Kidney (tissue), 14 donors: ENCODE measurements around the gene NARS2. TPM values are rescaled to one million over a fixed set of nuclear protein-coding genes. Genes with fewer than 3 reads are reported as not detected.

Experiments
- DNase-seq, 5 donors: peaks; one replicate each; pipeline ENCODE4 v3.0.0-alpha.2; 2013 to 2020
- FAIRE-seq: peaks from 2 replicates; lab custom pipeline; 2012; peaks lifted over from hg19 to GRCh38; lab: Jason Lieb, UNC
- H3K27ac ChIP-seq, 2 donors: one replicate each; pipeline ENCODE4 v1.7.0; 2013; ENCODE audit warnings: low read depth in 2 of 2, low read length in 2 of 2, inconsistent platforms in 1 of 2
- H3K27me3 ChIP-seq: one replicate; pipeline ENCODE4 v1.7.1; 2013; ENCODE audit warnings: low read length, inconsistent platforms; ENCODE audit not compliant: control insufficient read depth, insufficient read depth
- H3K36me3 ChIP-seq, 3 donors: one replicate each; pipeline versions ENCODE4 v1.7.0 to v1.7.1; 2013; ENCODE audit warnings: low read length in 3 of 3, control low read depth in 1 of 3, inconsistent platforms in 1 of 3; ENCODE audit not compliant: insufficient read depth in 3 of 3, control insufficient read depth in 2 of 3
- H3K4me1 ChIP-seq, 3 donors: one replicate each; pipeline versions ENCODE4 v1.7.0 to v1.7.1; 2013; ENCODE audit warnings: low read length in 3 of 3, inconsistent platforms in 1 of 3, low read depth in 1 of 3; ENCODE audit not compliant: control insufficient read depth in 2 of 3, insufficient read depth in 2 of 3
- H3K4me3 ChIP-seq, 3 donors: one replicate each; pipeline versions ENCODE4 v1.7.0 to v1.8.1; 2013; ENCODE audit warnings: low read length in 3 of 3, control low read depth in 1 of 3, inconsistent platforms in 1 of 3
- H3K9ac ChIP-seq, 3 donors: one replicate each; pipeline versions ENCODE4 v1.7.0 to v1.7.1; 2013; ENCODE audit warnings: low read length in 3 of 3, control low read depth in 1 of 3, inconsistent platforms in 1 of 3
- H3K9me3 ChIP-seq, 3 donors: one replicate each; pipeline versions ENCODE4 v1.7.0 to v1.7.1; 2013; ENCODE audit warnings: low read length in 3 of 3, control low read depth in 1 of 3, inconsistent platforms in 1 of 3; ENCODE audit not compliant: control insufficient read depth in 2 of 3, insufficient read depth in 1 of 3
- intact Hi-C: fragments of 100-400 bp; cut with DNase I; formaldehyde crosslinking; loops from one replicate; pipeline ENCODE4 v1.11.1; 2022
- polyA plus RNA-seq: library from polyadenylated mRNA; stranded (reverse); fragments of 350-450 nt; fragmentation: Illumina TruSeq; extraction: RNeasy Lipid Tissue Mini Kit (QIAGEN cat#74804); gene quantifications from one replicate; pipeline ENCODE4 v1.2.3, GENCODE V29; 2014; ENCODE audit warnings: low read depth, low replicate concordance; ENCODE audit not compliant: insufficient read depth
- total RNA-seq: library from RNA; stranded (reverse); fragmentation: NEBNext Ultra II Directional; extraction: Animal tissue kit (Norgen Biotek cat#: 25700); gene quantifications from one replicate; pipeline ENCODE4 v1.2.1, GENCODE V29; 2021
- TF ChIP-seq, protein P1 (sequence below): IDR thresholded peaks from 3 replicates; pipeline ENCODE4 v1.5.1; 2012; ENCODE audit warnings: mild to moderate bottlenecking, moderate library complexity, borderline replicate concordance; ENCODE audit not compliant: insufficient read depth; ENCODE audit errors: extremely low read depth
- donor health status: control.
- donor health status: control.
- donor health status: control.
- donor health status: control.
- donor health status: control.
- donor health status: DM: yes; HTN: yes; CAD: no.
- donor health status: Normal renal cell carcinoma (clear cell type).

Gene NARS2
- total and polyA plus RNA-seq, 2 donors from 2014 or later = 13.0 to 13.2 TPM

- Histone ChIP-seq H3K9ac (no peak overlapping the region), H3K4me1 (no peaks in the 10 kb centered on the region), H3K36me3 (no peaks in the 10 kb centered on the region), H3K4me3 (no peak overlapping the region), H3K27me3 (no peaks in the 10 kb centered on the region), H3K9me3 (no peaks in the 10 kb centered on the region), H3K27ac (no peak overlapping the region)
- FAIRE-seq = no peak
- TF ChIP-seq, protein P1, sequence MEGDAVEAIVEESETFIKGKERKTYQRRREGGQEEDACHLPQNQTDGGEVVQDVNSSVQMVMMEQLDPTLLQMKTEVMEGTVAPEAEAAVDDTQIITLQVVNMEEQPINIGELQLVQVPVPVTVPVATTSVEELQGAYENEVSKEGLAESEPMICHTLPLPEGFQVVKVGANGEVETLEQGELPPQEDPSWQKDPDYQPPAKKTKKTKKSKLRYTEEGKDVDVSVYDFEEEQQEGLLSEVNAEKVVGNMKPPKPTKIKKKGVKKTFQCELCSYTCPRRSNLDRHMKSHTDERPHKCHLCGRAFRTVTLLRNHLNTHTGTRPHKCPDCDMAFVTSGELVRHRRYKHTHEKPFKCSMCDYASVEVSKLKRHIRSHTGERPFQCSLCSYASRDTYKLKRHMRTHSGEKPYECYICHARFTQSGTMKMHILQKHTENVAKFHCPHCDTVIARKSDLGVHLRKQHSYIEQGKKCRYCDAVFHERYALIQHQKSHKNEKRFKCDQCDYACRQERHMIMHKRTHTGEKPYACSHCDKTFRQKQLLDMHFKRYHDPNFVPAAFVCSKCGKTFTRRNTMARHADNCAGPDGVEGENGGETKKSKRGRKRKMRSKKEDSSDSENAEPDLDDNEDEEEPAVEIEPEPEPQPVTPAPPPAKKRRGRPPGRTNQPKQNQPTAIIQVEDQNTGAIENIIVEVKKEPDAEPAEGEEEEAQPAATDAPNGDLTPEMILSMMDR = no peak
- DNase-seq = no peak
- intact Hi-C loops = no loop called here
Measured at GRCh38 chr11:78536933-78537332, 37.7 kb downstream of the NARS2 start.

- FAIRE-seq = no peak
- H3K36me3 ChIP-seq = no peaks in the 10 kb centered on the region
- no peak overlapping the region for H3K27ac ChIP-seq
- no peak overlapping the region for H3K9ac ChIP-seq
- no peaks in the 10 kb centered on the region for H3K9me3 ChIP-seq
- no peaks in the 10 kb centered on the region for H3K27me3 ChIP-seq
- no peaks in the 10 kb centered on the region for H3K4me1 ChIP-seq
- intact Hi-C loops = no loop called here
- H3K4me3 ChIP-seq = no peak overlapping the region
- DNase-seq = no peak
- TF ChIP-seq, protein P1 = no peak
Measured at GRCh38 chr11:78535920-78536319, 38.7 kb downstream of the NARS2 start.

DNA sequence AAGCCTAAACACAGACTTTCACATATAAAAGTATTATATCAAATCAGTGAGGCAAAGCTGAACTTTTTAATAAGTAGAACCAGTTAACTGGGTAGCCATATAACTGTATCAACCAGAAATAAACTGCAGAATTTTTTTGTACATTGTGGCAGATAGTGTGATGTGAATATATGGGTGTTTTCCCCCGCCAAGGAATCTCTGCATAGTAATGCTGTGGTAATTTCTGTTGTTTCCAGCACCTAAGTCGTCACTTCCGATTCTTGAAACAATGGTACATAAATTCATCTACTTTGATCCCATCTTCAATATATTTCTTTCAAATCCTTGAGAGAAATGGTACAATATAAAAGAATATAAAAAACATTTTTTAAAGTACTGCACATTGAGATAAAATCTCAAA is 39.6 kb downstream of the NARS2 start:
- no peak for FAIRE-seq
- no peak for DNase-seq
- H3K9ac ChIP-seq = no peak overlapping the region
- H3K27ac ChIP-seq = no peak overlapping the region
- no peaks in the 10 kb centered on the region for H3K9me3 ChIP-seq
- TF ChIP-seq, protein P1 = no peak
- H3K36me3 ChIP-seq = no peaks in the 10 kb centered on the region
- no peak overlapping the region for H3K4me3 ChIP-seq
- no peaks in the 10 kb centered on the region for H3K4me1 ChIP-seq
- no peaks in the 10 kb centered on the region for H3K27me3 ChIP-seq
- intact Hi-C loops = no loop called here

DNA sequence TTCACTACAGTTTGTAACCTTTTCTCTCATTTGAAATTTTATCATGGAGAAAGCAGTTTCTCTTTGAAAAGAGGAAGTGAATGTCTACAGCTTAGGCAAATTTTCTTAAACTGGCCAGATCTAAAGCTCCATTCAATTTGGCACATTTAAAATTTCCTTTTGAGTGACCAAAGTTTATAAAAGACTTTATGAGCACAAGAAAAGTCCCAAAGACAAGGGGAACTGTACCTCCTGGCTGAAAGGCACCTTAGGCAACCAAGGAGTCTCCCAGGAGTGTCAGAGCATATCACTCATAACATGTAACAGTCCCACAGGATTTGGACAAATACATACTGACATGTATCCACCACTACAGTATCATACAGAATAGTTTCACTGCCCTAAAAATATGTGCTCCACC is 41.3 kb downstream of the NARS2 start:
- Histone ChIP-seq H3K27me3 (no peaks in the 10 kb centered on the region), H3K36me3 (no peaks in the 10 kb centered on the region), H3K27ac (no peak overlapping the region), H3K9ac (no peak overlapping the region), H3K4me1 (no peaks in the 10 kb centered on the region), H3K9me3 (no peaks in the 10 kb centered on the region), H3K4me3 (peak overlapping the region in 1 of 3 donors; percentile 16)
- intact Hi-C loops = no loop called here
- TF ChIP-seq, protein P1 = no peak
- FAIRE-seq = no peak
- DNase-seq = no peak
